ENCODE measurements around the gene STX17.

The STX17 gene

GRCh38 chr9:99911600-99911999 is 5.1 kb downstream of the STX17 start:
- no peak for DNase-seq

DNA sequence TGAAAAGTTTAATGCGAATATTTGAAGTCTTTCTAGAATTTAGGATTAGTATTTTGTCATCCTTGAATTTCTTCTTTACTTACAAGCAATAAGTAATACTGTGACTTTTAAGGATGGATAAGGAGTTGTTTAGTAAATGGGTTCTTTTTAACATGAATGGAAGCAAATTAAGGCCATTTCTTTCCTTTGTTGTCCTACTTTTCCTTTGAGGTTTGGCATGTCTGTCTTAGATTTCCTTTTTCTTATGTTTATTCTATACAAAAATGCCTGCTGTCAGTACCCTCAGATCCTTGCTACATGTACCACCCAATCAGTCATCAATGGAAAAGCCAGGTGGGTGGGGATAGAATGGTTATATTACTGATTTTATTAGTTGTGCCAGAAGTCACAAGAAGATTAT is 10.2 kb downstream of the STX17 start:
- no peak for DNase-seq

- DNase-seq: no peak
Measured at GRCh38 chr9:99918134-99918533, 11.7 kb downstream of the STX17 start.

DNA sequence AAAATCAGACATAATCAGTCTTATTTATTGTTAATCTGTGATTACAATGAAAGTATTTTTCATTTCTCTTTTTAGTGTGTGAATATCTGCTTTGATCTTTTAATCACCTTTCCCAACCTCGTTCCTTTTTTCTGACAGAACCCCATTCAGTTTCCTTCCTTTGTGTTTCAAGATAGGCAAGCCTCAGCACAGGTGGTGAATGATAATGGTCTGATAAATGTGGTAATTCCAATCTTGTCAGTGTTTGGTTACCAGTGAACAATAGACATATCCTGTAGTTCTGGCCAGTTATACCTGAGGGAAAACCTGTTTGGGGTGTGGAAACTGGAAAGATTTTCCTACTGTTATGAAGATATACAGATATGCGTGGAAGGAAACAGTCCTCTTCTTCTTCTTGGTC is 13.5 kb downstream of the STX17 start:
- no peak for DNase-seq

DNA sequence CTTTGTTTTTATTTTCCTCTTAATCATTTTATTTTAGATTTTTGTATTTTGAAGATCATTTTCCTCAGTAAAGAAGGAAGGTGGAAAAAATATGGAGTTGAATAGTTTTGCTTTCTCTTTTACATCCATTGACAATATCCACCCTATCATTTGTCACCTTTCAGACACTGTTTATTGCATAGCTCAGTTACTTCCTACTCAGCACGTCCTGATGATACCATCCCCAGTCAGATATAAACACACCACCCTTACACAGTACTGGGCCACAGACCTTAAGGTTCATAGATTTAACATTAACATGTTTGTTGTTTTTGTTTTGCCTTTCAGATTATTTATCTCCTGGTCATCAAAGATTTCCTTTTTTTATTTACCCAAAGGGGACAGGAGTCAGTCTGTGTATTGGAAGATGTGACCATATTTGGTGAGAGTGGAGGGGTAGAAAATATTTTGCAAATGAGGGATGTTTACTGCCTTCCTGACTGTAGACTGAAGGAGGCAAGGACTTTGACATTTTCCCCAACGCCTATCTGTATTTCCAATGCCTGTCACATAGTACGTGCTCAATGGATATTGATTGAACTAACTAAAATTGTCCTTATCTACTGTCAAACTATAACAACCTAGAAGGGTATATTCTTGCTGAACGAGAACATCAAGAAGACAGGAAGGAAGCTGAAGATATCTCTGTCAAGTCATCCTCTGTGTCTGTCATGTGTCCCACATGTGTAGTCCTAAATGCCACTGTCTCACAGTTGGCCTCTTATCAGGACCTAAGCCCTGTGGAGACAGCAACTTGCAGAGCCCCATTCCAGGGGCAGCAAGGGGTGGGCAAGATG is 15.6 kb downstream of the STX17 start:
- DNase-seq: no peak

DNA sequence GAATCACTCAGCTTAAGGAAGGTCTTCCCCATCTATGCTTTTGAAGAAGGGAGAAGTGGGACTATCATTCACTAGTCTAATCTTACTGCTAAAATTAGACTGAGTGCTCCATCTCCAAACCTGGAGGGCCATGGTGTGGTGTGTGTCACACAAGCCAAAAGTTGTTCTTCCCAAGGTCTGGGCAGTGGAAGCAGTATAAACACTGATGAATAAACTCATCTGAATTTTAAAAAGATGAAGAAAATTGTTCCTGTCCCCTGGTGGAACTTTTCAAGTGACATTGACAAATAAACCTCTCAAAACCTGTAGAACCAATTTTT is 16.2 kb downstream of the STX17 start:
- DNase-seq: no peak

- no peak for DNase-seq
Measured at GRCh38 chr9:99925541-99925940, 19.1 kb downstream of the STX17 start.

DNA sequence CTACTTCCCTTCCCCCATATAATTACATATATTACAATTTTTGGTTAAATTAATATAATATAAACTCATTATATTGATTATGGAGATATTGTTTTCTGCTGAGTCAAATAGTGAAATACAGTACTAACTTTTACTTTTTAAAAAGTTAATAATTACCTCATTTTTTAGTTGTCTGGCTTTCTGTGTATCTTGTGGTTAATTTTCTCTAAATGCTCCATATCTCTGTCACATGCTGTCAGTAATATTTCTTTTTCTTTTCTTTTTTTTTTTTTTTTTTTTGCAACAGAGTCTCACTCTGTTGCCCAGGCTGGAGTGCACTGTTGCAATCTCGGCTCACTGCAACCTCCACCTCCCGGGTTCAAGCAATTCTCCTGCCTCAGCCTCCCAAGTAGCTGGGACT is 23.2 kb downstream of the STX17 start:
- no peak for DNase-seq

DNA sequence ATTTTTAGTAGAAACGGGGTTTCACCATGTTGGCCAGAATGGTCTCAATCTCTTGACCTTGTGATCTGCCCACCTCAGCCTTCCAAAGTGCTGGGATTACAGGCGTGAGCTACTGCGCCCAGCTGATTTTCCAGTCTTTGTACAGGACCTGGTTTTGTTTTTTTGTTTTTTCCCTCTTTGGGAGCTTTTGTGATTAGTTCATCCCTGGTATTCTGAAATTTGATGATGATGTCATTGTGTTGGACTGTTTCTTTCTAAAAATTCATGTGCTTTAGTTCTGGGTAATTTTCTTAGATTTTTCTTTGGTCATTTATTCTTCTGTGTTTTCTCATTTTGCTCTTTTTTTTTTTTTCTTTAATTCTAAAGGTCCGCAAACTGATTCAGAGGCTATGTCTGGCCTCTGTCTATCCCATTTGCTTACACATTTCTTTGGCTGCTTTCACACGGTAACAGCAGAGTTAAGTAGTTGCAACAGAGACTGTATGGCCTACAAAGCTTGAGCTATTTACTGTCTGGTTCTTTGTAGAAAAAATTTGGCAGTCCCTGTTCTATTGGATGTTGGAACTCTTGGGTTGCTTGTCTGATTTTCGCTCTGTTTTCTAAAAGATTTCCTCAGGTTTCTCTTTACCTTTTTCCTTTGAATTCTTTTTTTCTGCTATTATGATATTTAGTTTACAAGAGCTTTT is 24.8 kb downstream of the STX17 start:
- DNase-seq: no peak

DNA sequence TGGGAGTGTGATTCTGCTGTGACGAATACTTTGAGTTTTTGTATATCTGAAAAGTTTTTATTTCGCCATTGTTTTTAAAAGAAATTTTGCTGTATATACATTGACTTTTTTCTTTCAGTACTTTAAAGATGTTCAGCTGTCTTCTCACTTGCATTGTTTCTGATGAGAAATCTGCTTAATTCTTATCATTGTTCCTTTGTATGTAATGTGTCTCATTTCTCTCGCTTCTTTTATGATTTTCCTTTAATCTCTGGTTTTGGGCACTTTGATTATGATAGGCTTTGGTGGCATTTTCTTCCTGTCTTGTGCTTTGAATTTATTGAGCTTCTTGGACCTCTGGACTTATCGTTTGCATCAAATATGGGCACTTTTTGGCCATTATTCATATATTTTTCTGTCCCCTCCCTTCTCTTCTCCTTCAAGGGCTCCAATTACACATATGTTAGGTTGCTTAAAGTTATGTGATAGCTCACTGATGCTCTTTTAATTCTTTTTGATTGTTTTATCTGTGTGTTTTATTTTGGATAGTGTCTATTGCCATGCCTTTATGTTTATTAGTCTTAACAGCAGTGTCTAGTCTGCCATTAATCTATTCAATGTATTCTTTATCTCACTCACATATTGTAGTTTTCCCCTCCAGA is 30.6 kb downstream of the STX17 start:
- no peak for DNase-seq

DNA sequence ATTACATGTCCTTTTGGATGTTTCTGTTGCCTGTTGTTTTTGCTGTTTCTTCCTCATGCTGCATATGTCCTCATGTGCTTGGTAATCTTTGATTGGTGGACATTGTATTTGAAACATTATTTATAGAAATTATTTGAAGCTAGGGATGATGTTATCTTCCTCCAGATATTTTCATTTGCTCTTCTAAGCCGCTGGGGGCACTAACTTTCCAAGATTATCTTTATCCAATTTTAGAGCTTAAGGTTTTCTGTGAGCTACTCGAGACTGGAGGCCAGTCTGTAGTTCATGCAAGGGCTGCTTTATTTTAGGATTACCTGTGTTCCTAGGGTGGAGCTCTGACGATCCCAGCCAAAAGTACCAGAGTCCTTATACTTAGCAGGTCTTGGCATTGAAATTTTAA is 40.9 kb downstream of the STX17 start:
- DNase-seq: no peak

DNA sequence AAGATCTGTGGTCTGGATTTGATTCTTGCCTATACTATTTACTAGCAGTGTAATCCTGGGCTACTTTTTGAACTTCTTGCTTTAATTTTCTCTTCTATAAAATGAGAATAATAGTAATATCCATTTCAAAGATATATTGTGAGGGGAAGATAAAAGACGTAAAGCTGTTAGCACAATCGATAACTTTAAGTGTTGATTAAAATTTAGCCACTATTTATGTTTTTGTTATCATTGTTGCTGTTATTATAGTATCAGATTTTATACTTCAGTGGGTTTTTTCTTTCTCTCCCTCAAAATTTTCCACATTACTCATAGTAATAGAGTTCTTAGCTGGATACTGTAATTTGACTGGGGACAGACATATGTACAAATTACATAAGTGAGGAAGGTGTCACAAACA is 42.0 kb downstream of the STX17 start:
- no peak for DNase-seq

- no peak for DNase-seq
Measured at GRCh38 chr9:99948896-99949295, 42.4 kb downstream of the STX17 start.

GRCh38 chr9:99953861-99954507 is 47.5 kb downstream of the STX17 start:
- DNase-seq: no peak

DNA sequence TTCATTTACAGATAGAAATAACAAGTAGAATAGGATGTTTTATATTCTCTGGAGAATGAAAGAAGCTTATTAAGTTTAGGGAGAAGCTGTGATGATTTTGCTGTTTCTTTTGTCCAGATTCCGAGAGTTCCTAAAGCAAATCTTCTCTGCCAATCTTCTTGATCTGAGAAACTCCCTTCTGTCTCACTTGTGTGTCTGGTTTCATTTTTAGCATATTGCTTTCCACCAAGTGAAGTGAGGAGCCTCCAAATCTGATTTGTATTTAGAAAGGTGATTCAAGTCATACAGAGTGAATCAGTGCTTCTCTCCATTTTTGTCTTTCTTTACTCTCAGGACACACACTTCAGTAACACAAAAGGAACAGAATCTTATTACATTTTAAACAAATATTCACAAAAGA is 48.4 kb downstream of the STX17 start:
- DNase-seq: no peak

- no peak for DNase-seq
Measured at GRCh38 chr9:99955606-99956005, 49.2 kb downstream of the STX17 start.

DNA sequence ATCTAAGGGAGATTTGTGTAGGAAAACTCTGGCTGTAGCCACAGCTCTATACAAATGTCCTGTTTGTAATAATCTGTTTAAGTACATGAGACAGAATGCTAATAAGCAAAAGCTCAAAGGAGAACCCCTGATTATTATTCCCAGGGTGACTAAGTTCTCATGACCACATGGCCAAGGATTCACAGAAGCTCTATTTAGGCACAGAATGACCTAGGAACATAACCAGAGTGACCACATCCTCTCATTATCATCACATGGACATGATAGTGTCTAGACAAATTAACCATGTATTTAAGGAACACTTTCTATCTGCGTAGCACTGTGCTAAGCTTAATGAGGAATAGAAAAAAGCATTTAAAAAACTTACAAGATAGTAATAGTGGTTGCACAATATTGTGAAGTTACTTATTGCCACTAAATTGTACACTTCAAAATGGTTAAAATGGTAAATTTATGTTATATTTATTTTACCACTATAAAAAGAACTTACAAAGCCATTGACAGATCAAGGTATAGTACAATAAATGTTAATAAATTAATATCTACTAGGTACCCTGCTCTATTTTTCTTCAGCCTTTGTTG is 56.3 kb downstream of the STX17 start:
- no peak for DNase-seq

DNA sequence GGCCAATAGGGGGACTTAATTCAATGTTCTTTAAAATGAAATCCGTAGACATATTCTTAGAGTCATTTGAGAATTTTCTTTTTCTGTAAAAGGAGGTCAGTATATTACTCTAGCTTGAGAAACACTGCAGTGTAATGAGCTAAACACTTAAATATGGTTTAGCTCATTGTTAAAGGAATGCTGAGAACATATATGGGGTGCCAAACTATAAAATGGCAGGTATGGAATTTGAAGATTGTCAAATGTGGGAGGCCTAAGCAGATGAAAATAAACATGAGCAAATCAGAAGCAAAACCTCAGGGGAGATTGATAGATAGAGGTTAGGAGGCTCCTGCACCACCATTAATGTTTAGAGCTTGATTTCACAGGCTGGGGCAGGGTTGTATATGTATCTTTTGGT is 57.9 kb downstream of the STX17 start:
- DNase-seq: no peak

GRCh38 chr9:99966001-99966400 is 59.5 kb downstream of the STX17 start:
- no peak for DNase-seq

GRCh38 chr9:99966716-99967115 is 60.3 kb downstream of the STX17 start:
- DNase-seq: no peak

- no peak for DNase-seq
Measured at GRCh38 chr9:99967457-99967856, 61.0 kb downstream of the STX17 start.

DNA sequence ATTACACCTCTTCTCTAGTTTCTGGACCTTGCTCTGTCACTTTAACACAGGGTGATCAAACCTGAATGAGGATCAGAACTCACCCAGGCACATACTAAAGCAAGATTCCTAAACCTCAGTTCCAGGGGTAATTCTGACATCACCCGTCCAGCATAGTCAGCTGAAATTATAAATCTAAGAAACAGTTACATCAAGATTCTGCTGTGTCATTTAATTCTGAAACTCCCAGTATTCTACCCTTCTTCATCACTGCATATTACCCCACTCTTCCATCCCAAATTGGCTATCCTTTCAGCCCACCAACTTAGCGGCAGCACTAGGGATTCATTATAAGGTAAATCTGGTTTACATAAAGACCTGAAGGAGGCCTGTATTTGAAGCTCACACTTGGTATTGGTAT is 64.0 kb downstream of the STX17 start:
- no peak for DNase-seq

DNA sequence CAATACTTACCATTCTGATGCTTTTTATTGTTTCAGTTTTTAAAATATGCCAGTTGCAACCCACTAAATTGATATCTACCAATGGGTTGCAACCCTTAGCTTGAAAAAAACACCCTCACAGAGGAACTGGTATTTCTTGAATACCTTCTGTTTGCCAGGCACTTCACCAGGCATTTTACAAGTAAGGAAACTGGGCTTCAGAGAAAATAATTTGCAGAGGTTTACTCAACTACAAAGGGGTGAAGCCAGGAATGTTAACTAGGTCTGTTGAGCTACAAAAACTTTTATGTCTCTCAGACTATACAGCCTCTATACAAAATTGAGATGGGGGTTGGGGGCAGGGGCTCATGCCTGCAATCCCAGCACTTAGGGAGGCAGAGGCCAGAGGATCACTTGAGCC is 65.0 kb downstream of the STX17 start:
- DNase-seq: no peak
